ENCODE measurements around the gene AP1S1.
"Not testable (repeated sequence)": the region's sequence is repeated elsewhere in the genome, so short reads cannot be mapped to it uniquely, and the experiment has no call there.

AP1S1 gene

GRCh38 chr7:101153969-101154692, at the start of gene AP1S1:
TSS of gene AP1S1 (plus strand) at chr7:101154476. CDS start at chr7:101154515, 39 bp downstream.
- DNase-seq = peak; percentile 95

- DNase-seq = no peak
These were observed 49.5 kb upstream of the AP1S1 start for GRCh38 chr7:101104799-101105198.

GRCh38 chr7:101105248-101105647, 49.0 kb upstream of the AP1S1 start:
- DNase-seq = not testable (repeated sequence)

- no peak for DNase-seq
These were observed 47.9 kb upstream of the AP1S1 start for GRCh38 chr7:101106386-101106785.

GRCh38 chr7:101108330-101108857, 45.9 kb upstream of the AP1S1 start:
- DNase-seq = no peak

- DNase-seq = no peak
These were observed 45.3 kb upstream of the AP1S1 start for GRCh38 chr7:101108961-101109360.

- DNase-seq = no peak
These were observed 44.9 kb upstream of the AP1S1 start for GRCh38 chr7:101109368-101109767.

- DNase-seq = no peak
These were observed 43.0 kb upstream of the AP1S1 start for GRCh38 chr7:101111261-101111660.

- no peak for DNase-seq
These were observed 42.0 kb upstream of the AP1S1 start for GRCh38 chr7:101112233-101112632.

GRCh38 chr7:101113140-101113539, 41.1 kb upstream of the AP1S1 start:
- not testable (repeated sequence) for DNase-seq

- no peak for DNase-seq
These were observed 40.4 kb upstream of the AP1S1 start for GRCh38 chr7:101113836-101114235.

GRCh38 chr7:101114492-101114891, 39.8 kb upstream of the AP1S1 start:
- no peak for DNase-seq

- no peak for DNase-seq
These were observed 39.1 kb upstream of the AP1S1 start for GRCh38 chr7:101115215-101115614.

- no peak for DNase-seq
These were observed 37.4 kb upstream of the AP1S1 start for GRCh38 chr7:101116898-101117297.

GRCh38 chr7:101118856-101119255, 35.4 kb upstream of the AP1S1 start:
- DNase-seq = no peak

GRCh38 chr7:101119876-101120275, 34.4 kb upstream of the AP1S1 start:
- no peak for DNase-seq

- no peak for DNase-seq
These were observed 34.0 kb upstream of the AP1S1 start for GRCh38 chr7:101120315-101120714.

GRCh38 chr7:101121631-101121990, 32.7 kb upstream of the AP1S1 start:
- DNase-seq = not testable (repeated sequence)

- no peak for DNase-seq
These were observed 32.0 kb upstream of the AP1S1 start for GRCh38 chr7:101121991-101122932.

- no peak for DNase-seq
These were observed 31.2 kb upstream of the AP1S1 start for GRCh38 chr7:101122933-101123702.

GRCh38 chr7:101123703-101124068, 30.6 kb upstream of the AP1S1 start:
- no peak for DNase-seq

- DNase-seq = no peak
These were observed 29.8 kb upstream of the AP1S1 start for GRCh38 chr7:101124376-101125056.

Measured in DMS 273 treated with DMSO at 0.1 percent for 48 hours (cell line).